ENCODE data around the gene ST7L. TPM values are rescaled to one million over a fixed set of nuclear protein-coding genes. Genes with fewer than 3 reads are reported as not detected.

ST7L gene
- total RNA-seq, 2 experiments from 2014 or later = 25.5 to 29.8 TPM

DNA sequence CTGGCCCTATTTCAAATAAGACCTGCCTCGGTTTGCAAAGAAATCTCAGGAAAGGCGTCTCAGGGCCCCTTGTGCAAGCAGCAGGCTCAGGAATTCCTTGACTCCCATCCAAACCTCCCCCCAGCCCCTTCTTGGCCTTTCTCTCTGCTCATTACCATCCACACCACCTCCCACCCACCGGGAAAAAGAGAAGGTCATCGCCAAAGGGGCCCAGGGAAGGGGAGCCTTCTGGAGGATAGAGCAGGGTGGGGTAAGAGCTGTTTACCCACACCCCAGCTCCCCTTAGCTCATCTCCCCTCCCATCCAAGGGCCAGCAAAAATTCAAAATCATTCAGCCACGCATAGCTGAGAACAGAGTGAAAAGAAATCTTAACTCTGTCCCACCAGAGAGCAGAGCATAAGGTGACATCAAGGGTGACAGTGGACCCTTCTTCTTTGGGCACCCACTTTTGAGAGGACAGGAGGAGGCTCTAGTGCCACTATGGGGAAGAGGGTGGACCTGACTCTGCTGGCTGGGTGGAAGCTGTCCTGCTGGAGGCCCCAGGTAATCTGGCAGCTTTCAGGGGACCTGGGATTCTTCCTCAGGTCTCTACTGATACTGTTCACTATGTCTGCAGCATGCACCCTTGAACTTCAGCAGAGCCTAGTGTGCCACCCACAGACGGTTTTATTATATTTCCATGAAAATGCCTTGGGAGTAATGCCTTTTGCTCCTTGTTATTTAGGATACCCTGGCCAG, 114.1 kb downstream of the ST7L start:
- peaks cover 34% of the 10 kb centered on the region for H3K4me1 ChIP-seq (ENCODE audit: insufficient read depth, low read length)
- H3K27ac ChIP-seq (ENCODE audit: low read depth in 1 of 2, low read length in 2 of 2) = no peak overlapping the region
- Mint-ChIP-seq H3K27ac (no peak overlapping the region), H3K36me3 (ENCODE audit: low read depth) (no peaks in the 10 kb centered on the region), H3K4me1 (ENCODE audit: low read depth) (peaks cover 7% of the 10 kb centered on the region), H3K27me3 (peaks cover 60% of the 10 kb centered on the region), H3K9me3 (no peaks in the 10 kb centered on the region), H3K4me3 (no peak overlapping the region)
- CTCF ChIA-PET = no interaction called here
- TF ChIP-seq, protein P1, sequence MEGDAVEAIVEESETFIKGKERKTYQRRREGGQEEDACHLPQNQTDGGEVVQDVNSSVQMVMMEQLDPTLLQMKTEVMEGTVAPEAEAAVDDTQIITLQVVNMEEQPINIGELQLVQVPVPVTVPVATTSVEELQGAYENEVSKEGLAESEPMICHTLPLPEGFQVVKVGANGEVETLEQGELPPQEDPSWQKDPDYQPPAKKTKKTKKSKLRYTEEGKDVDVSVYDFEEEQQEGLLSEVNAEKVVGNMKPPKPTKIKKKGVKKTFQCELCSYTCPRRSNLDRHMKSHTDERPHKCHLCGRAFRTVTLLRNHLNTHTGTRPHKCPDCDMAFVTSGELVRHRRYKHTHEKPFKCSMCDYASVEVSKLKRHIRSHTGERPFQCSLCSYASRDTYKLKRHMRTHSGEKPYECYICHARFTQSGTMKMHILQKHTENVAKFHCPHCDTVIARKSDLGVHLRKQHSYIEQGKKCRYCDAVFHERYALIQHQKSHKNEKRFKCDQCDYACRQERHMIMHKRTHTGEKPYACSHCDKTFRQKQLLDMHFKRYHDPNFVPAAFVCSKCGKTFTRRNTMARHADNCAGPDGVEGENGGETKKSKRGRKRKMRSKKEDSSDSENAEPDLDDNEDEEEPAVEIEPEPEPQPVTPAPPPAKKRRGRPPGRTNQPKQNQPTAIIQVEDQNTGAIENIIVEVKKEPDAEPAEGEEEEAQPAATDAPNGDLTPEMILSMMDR (IDR thresholded peaks at IDR 0.05) = no peak
- peaks cover 44 to 62% of the 10 kb centered on the region in 2 experiments for H3K27me3 ChIP-seq (ENCODE audit: control insufficient read depth in 1 of 2, insufficient read depth in 2 of 2, low read length in 2 of 2)
- intact Hi-C loops (cut with DNase I, micrococcal nuclease) = loop anchor here in 1 of 2 experiments (5.0 kb wide), 1 partner anchor 202 kb away; the partner anchor contains the start of gene RHOC
- DNase-seq (no peak), ATAC-seq (ENCODE audit: poor library complexity) (no peak)
- H3K4me3 ChIP-seq (ENCODE audit: low read length) = no peak overlapping the region
- H3K36me3 ChIP-seq (ENCODE audit: insufficient read depth, low read length) = no peaks in the 10 kb centered on the region
- POLR2A ChIA-PET = no interaction called here
- H3K9me3 ChIP-seq (ENCODE audit: control insufficient read depth in 1 of 2, insufficient read depth in 1 of 2, low read length in 2 of 2) = peaks cover 0 to 4% of the 10 kb centered on the region in 2 experiments

DNA sequence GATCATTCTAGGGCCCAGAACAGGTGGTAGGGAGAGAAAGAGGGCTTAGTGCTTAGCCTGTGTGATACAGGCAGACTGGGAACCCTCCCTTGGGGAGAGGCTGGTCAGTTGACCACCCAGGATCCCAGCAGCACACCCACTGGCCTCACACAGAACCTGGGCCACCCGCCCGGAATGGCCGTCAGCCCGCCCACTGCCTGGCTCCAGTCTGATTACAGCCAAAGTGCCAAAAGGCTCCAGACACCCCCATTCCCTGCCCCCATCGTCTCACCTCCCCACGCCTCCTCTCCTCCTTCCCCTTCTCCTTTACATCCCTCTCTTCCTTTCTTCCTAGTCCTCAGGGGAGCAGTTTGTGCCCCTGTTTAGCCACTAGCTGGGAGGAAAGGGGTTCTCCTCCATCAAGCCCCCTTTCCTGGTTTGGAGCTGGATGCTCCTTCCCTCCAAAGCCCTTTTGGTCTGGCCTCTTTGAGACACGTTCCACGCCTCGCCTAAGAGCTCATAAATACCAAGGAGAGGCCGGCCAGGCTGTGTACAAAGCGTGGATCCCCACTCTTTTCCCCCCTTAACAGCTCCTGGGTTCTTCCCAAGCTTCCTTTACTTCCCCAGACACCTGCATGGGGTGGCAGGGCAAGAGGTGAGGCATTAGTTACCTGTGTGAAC, 114.8 kb downstream of the ST7L start:
- H3K27me3 ChIP-seq (ENCODE audit: control insufficient read depth in 1 of 2, insufficient read depth in 2 of 2, low read length in 2 of 2) = peaks cover 48 to 62% of the 10 kb centered on the region in 2 experiments
- peak overlapping the region; percentile 9 for H3K4me3 Mint-ChIP-seq
- no peaks in the 10 kb centered on the region for H3K36me3 Mint-ChIP-seq (ENCODE audit: low read depth)
- ChIA-PET CTCF (no interaction called here), POLR2A (no interaction called here)
- DNase-seq (no peak), ATAC-seq (ENCODE audit: poor library complexity) (no peak)
- H3K27ac Mint-ChIP-seq = no peak overlapping the region
- peaks cover 29% of the 10 kb centered on the region for H3K4me1 ChIP-seq (ENCODE audit: insufficient read depth, low read length)
- peaks cover 0 to 4% of the 10 kb centered on the region in 2 experiments for H3K9me3 ChIP-seq (ENCODE audit: control insufficient read depth in 1 of 2, insufficient read depth in 1 of 2, low read length in 2 of 2)
- TF ChIP-seq, protein P1 (IDR thresholded peaks at IDR 0.05) = no peak
- H3K9me3 Mint-ChIP-seq = no peaks in the 10 kb centered on the region
- H3K27ac ChIP-seq (ENCODE audit: low read depth in 1 of 2, low read length in 2 of 2) = no peak overlapping the region
- no peak overlapping the region for H3K4me3 ChIP-seq (ENCODE audit: low read length)
- no peaks in the 10 kb centered on the region for H3K36me3 ChIP-seq (ENCODE audit: insufficient read depth, low read length)
- peaks cover 67% of the 10 kb centered on the region for H3K27me3 Mint-ChIP-seq
- H3K4me1 Mint-ChIP-seq (ENCODE audit: low read depth) = peaks cover 7% of the 10 kb centered on the region
- intact Hi-C loops (cut with DNase I, micrococcal nuclease) = loop anchor here in 1 of 2 experiments (5.0 kb wide), 1 partner anchor 203 kb away; the partner anchor contains the start of gene RHOC

DNA sequence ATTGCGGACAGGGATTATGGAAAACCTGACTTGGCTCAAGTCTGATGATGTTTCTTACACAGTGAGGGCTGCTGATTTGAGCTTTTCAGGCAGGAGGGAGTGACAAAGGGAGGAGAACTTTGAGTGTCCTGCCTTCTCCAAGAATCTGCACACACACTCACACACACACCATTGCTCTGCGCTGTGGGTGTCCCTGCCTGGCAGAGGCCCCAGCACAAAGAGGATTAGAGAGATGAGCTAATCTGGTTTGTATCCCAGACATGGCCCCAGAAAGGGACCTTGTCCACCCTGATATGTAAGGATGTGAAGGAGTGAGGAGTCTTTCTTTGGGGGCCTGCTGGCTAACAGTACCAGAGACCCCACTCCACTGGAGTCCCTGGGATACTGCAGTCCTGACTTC, 116.1 kb downstream of the ST7L start:
- Mint-ChIP-seq H3K27me3 (peaks cover 80% of the 10 kb centered on the region), H3K4me1 (ENCODE audit: low read depth) (peaks cover 7% of the 10 kb centered on the region), H3K9me3 (no peaks in the 10 kb centered on the region), H3K27ac (no peak overlapping the region), H3K36me3 (ENCODE audit: low read depth) (no peaks in the 10 kb centered on the region), H3K4me3 (peak overlapping the region; percentile 46)
- CTCF ChIA-PET = interaction anchor here (1.2 to 1.5 kb wide), 3 partner anchors 131 to 205 kb away, joined by 3 to 13 read pairs (median 3); partner anchors contain the start of gene RHOC
- Histone ChIP-seq H3K27me3 (ENCODE audit: control insufficient read depth in 1 of 2, insufficient read depth in 2 of 2, low read length in 2 of 2) (peaks cover 54 to 55% of the 10 kb centered on the region in 2 experiments), H3K4me1 (ENCODE audit: insufficient read depth, low read length) (peaks cover 18% of the 10 kb centered on the region), H3K9me3 (ENCODE audit: control insufficient read depth in 1 of 2, insufficient read depth in 1 of 2, low read length in 2 of 2) (no peaks in the 10 kb centered on the region), H3K4me3 (ENCODE audit: low read length) (no peak overlapping the region), H3K36me3 (ENCODE audit: insufficient read depth, low read length) (no peaks in the 10 kb centered on the region), H3K27ac (ENCODE audit: low read depth in 1 of 2, low read length in 2 of 2) (no peak overlapping the region)
- intact Hi-C loops (cut with DNase I, micrococcal nuclease) = loop anchor here (2.0 to 5.0 kb wide), 3 partner anchors 112 to 206 kb away; partner anchors contain the start of gene RHOC (in 1 of the 2)
- POLR2A ChIA-PET = interaction anchor here (0.9 kb wide), 1 partner anchor 204 kb away, joined by 3 read pairs; the partner anchor contains the start of gene RHOC
- TF ChIP-seq, protein P1 (IDR thresholded peaks at IDR 0.05) = no peak
- no peak for ATAC-seq (ENCODE audit: poor library complexity)
- DNase-seq = no peak

Data from CD4-positive, alpha-beta T cell (primary cell).